Smooth muscle cell of trachea (primary cell): ENCODE data around the gene GTPBP8. TPM values are rescaled to one million over a fixed set of nuclear protein-coding genes. Genes with fewer than 3 reads are reported as not detected.

Experiments
- total RNA-seq: library from RNA; depleted of rRNA; stranded (reverse); fragments of >200 nt; gene quantifications from 2 replicates; pipeline ENCODE4 v1.2.1, GENCODE V29; 2014

GTPBP8 gene
- total RNA-seq, result 45.0 and 45.2 TPM in 2 replicates

DNA sequence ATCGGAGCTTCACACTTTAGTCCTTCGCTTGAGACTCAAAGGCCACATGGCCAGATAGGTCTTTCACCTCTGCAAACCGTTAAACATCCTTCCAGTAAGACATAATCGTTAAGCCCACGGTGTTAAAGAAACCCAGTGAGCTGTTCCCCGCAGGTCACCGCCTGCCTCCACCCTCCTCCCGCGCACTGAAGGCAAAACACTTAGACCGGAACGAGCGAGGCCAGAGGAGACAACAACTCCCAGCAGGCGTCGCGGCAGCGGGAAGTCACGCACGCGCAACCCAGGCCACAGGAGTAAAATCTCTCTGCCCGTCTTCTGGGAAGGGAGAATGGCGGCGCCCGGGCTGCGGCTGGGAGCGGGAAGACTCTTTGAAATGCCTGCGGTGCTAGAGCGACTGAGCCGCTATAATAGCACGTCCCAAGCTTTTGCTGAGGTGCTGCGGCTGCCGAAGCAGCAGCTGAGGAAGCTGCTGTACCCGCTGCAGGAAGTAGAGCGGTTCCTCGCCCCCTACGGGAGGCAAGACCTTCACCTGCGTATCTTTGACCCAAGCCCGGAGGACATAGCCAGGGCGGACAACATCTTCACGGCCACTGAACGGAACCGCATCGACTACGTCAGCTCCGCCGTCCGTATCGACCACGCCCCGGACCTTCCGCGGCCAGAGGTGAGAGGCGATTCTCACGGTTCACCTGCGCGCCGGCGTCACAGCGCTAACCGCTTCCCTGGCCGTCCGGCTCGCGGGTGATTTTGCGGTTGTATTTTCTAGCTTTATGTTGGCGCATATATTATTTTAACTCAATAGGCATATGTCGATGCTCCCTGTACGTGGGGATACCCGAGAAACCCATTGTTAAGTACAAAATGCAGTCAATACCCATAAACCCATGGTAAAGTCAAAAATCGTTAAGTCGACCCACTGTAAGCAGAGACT lies at the start of gene GTPBP8:
Gene GTPBP8 (plus strand): TSS at position 313 of the 931 bp plus-strand sequence. CDS start 16 bp downstream, at position 329.

DNA sequence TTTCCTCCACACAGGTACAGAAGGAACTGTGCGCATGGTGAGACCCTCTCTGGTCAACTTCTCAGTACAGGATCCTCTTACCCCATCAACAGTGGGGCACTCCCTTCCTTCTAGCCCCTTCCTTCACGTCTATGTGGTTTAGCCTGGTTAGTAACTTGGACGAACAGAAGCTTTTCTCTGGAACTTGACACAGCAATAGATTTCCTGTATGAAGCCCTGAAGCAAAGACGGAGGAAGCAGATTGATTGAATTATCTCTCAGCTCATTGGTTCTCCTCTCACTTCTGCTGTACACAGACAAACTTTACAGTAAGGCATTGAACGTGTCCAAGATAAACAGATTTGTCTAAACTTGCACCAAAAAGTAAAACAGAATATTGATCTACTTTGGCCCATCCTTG lies 15.9 kb upstream of the GTPBP8 start, which contains the start of gene CD200R1:
Gene CD200R1 (minus strand): TSS at position 210 of the 400 bp plus-strand sequence. CDS start 246 bp downstream, outside the sequence.

Other genes starting within 250 kb of the GTPBP8 start
- gene CD200R1L, start 144.1 kb upstream of the GTPBP8 start, total RNA-seq, result not detected in 2 replicates
- gene CD200R1, start 15.9 kb upstream of the GTPBP8 start, total RNA-seq, result under 0.01 TPM in 1 of 2 replicates, not detected in the other
- 3.3 and 8.6 TPM in 2 replicates for gene BOC, start 220.6 kb downstream of the GTPBP8 start, total RNA-seq